Prostate gland (tissue), 2 donors: ENCODE measurements around the gene KLHL29.

ENCODE experiments used
- CTCF ChIP-seq, 4 experiments: fragments of 200-600 bp in 2 of 4; fragments of 450-650 bp in 2 of 4; sonication (generic) in 2 of 4; IDR thresholded peaks; 1 replicate in 3 of 4; 2 replicates in 1 of 4; pipeline ENCODE4 v1.5.1; 2016 to 2019; ENCODE audit warnings: antibody characterized with exemption in 4 of 4, mild to moderate bottlenecking in 2 of 4, moderate library complexity in 2 of 4
- POLR2A ChIP-seq: fragments of 450-650 bp; IDR thresholded peaks from one replicate; pipeline ENCODE4 v1.6.1; 2016; ENCODE audit warnings: antibody characterized with exemption, mild to moderate bottlenecking
- POLR2AphosphoS5 ChIP-seq: sonication (generic); formaldehyde crosslinking; IDR thresholded peaks from one replicate; pipeline ENCODE4 v1.6.1; 2017; ENCODE audit warnings: antibody characterized with exemption

DNA sequence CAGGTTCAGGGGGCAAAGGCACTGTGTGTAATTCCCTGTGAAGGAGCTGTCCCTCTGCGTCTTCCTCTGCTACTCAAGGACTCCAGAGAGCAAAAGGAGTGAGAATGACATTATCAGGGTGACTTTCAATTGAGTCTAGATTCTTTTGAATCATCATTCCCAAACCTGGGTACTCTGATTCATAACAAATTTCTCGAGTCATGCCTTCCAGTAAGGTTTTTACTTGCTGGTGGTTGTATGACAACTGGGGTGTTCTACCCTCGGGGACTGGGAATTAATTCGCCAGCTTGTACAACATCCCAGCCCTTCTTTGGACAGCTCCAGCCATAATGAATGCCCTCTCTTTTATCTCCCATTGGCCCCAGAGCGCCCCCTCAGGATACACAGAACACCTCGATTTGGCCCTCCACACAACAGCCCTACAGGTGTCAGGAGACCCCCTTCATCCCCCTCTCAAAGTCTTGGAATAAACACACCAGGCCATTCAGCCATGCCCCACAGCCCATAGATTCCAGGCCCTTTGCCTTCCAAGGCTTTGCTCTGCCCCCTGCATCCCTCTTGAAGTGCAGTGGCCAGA lies 254.5 kb downstream of the KLHL29 start:
- TF ChIP-seq POLR2AphosphoS5 (no peak), CTCF (IDR thresholded peaks at IDR 0.05) (no peak), POLR2A (no peak)
